ENCODE measurements around the gene ELMOD2.

DNA sequence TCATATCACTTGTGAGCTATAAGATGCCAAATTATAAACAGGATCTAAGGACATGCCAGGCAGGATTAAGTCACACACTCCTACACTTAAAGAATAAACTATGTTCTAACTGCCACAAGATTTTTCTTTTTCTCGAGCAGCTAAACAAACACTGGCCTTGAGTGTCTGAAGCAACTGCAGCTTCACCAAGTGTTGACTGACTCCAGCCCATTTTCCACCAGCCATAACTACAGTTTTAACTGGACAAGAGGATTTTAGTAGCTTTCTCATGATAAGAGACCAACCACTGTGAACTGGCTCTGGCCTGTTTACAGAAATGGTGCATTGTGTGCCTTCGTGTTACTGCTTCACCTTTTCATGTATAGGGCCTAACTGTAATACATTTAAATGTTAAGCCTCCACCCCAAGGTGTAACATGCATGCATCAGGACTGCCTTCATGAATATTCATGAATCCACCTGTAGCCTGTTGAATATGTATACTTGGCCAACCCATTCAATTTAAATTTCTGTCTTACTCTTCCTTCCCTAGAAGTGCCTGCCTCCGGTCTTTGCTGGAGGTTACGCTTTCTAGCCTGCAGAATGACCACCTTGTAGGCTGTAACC lies 34.0 kb downstream of the ELMOD2 start:
- TF ChIP-seq, protein P1, sequence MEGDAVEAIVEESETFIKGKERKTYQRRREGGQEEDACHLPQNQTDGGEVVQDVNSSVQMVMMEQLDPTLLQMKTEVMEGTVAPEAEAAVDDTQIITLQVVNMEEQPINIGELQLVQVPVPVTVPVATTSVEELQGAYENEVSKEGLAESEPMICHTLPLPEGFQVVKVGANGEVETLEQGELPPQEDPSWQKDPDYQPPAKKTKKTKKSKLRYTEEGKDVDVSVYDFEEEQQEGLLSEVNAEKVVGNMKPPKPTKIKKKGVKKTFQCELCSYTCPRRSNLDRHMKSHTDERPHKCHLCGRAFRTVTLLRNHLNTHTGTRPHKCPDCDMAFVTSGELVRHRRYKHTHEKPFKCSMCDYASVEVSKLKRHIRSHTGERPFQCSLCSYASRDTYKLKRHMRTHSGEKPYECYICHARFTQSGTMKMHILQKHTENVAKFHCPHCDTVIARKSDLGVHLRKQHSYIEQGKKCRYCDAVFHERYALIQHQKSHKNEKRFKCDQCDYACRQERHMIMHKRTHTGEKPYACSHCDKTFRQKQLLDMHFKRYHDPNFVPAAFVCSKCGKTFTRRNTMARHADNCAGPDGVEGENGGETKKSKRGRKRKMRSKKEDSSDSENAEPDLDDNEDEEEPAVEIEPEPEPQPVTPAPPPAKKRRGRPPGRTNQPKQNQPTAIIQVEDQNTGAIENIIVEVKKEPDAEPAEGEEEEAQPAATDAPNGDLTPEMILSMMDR (conservative IDR thresholded peaks at IDR 0.05): no peak
- TF ChIP-seq ZFX (IDR thresholded peaks at IDR 0.05): no peak
